GM23338 (cell line): Measurements from ENCODE around the gene IQCK. TPM values are rescaled to one million over a fixed set of nuclear protein-coding genes. Genes with fewer than 3 reads are reported as not detected.

Experiments used
- ATAC-seq: fragments of 200-7000 bp; cut with Tn5 transposase; 3 replicates; pipeline ENCODE4 v1.9.1; 2020
- DNase-seq: peaks from one replicate; pipeline ENCODE4 v3.0.0-alpha.2; 2015; ENCODE audit warnings: low spot score
- H2AFZ ChIP-seq: fragments of 200-600 bp; sonication (generic); 2 replicates; pipeline ENCODE4 v1.8.0; 2016; ENCODE audit warnings: antibody characterized with exemption, mild to moderate bottlenecking, moderate library complexity
- H3F3A ChIP-seq: fragments of 200-600 bp; sonication (generic); replicated peaks from 2 replicates; pipeline ENCODE4 v1.8.0; 2017; ENCODE audit warnings: antibody characterized with exemption, mixed run types, low read depth
- H3K27ac ChIP-seq: fragments of 200-600 bp; sonication (generic); 2 replicates; pipeline ENCODE4 v1.6.1; 2016; ENCODE audit warnings: low read depth
- H3K27me3 ChIP-seq: fragments of 200-600 bp; sonication (generic); 2 replicates; pipeline ENCODE4 v1.8.0; 2016; ENCODE audit warnings: mild to moderate bottlenecking, mixed run types, moderate library complexity; ENCODE audit not compliant: insufficient read depth
- H3K36me3 ChIP-seq: fragments of 200-600 bp; sonication (generic); 2 replicates; pipeline ENCODE4 v1.8.0; 2016; ENCODE audit warnings: mild to moderate bottlenecking; ENCODE audit not compliant: insufficient read depth
- H3K4me1 ChIP-seq: fragments of 200-600 bp; sonication (generic); 2 replicates; pipeline ENCODE4 v1.8.0; 2016; ENCODE audit warnings: mild to moderate bottlenecking, moderate library complexity; ENCODE audit not compliant: insufficient read depth
- H3K4me2 ChIP-seq: fragments of 200-600 bp; sonication (generic); 2 replicates; pipeline ENCODE4 v1.7.1; 2017; ENCODE audit warnings: mixed run types
- H3K4me3 ChIP-seq: fragments of 200-600 bp; sonication (generic); 2 replicates; pipeline ENCODE4 v1.6.1; 2016; ENCODE audit warnings: mixed run types
- H3K79me2 ChIP-seq: fragments of 200-600 bp; sonication (generic); replicated peaks from 2 replicates; pipeline ENCODE4 v1.8.0; 2017; ENCODE audit warnings: mild to moderate bottlenecking; ENCODE audit not compliant: insufficient read depth
- H3K9me2 ChIP-seq: fragments of 200-600 bp; sonication (generic); 2 replicates; pipeline ENCODE4 v1.8.0; 2017; ENCODE audit not compliant: insufficient read depth
- H4K20me1 ChIP-seq: fragments of 200-600 bp; sonication (generic); replicated peaks from 2 replicates; pipeline ENCODE4 v1.8.0; 2017; ENCODE audit warnings: mild to moderate bottlenecking; ENCODE audit not compliant: insufficient read depth
- H3K27ac Mint-ChIP-seq: 2 replicates; pipeline ENCODE4 v1.8.0; 2020; ENCODE audit warnings: inconsistent platforms, mild to moderate bottlenecking, moderate library complexity, mixed read lengths
- H3K27me3 Mint-ChIP-seq: 3 replicates; pipeline ENCODE4 v1.8.0; 2022; ENCODE audit warnings: low read depth, mild to moderate bottlenecking, moderate library complexity, mixed read lengths, inconsistent platforms; ENCODE audit not compliant: insufficient read depth, poor library complexity
- H3K36me3 Mint-ChIP-seq: 3 replicates; pipeline ENCODE4 v1.8.0; 2021; ENCODE audit warnings: low read depth, mild to moderate bottlenecking, inconsistent platforms, moderate library complexity, mixed read lengths
- H3K4me1 Mint-ChIP-seq: 3 replicates; pipeline ENCODE4 v1.8.0; 2020; ENCODE audit warnings: mild to moderate bottlenecking, inconsistent platforms, mixed read lengths
- H3K4me3 Mint-ChIP-seq: 3 replicates; pipeline ENCODE4 v1.8.0; 2021; ENCODE audit warnings: moderate library complexity, mild to moderate bottlenecking, inconsistent platforms, mixed read lengths
- H3K9me3 Mint-ChIP-seq: 3 replicates; pipeline ENCODE4 v1.8.0; 2020; ENCODE audit warnings: moderate library complexity, mild to moderate bottlenecking, inconsistent platforms, mixed read lengths
- NANOG ChIP-seq: IDR thresholded peaks from 2 replicates; pipeline ENCODE4 v1.6.1; 2016; ENCODE audit warnings: antibody characterized with exemption, borderline replicate concordance
- POLR2AphosphoS5 ChIP-seq: IDR thresholded peaks from 2 replicates; pipeline ENCODE4 v1.6.1; 2016; ENCODE audit warnings: antibody characterized with exemption, low read depth
- REST ChIP-seq: IDR thresholded peaks from one replicate; pipeline ENCODE4 v1.6.1; 2018; ENCODE audit warnings: antibody characterized with exemption; ENCODE audit not compliant: unreplicated experiment
- STAT1 ChIP-seq: IDR thresholded peaks from one replicate; pipeline ENCODE4 v1.6.1; 2016; ENCODE audit warnings: antibody characterized with exemption; ENCODE audit not compliant: unreplicated experiment
- polyA plus RNA-seq: library from polyadenylated mRNA; unstranded; fragments of >200 nt; fragmentation: Nextera tagmentation; extraction: Ambion mirVana; gene quantifications from 2 replicates; pipeline ENCODE4 v1.2.1, GENCODE V29; 2016
- total RNA-seq: library from RNA; depleted of rRNA; stranded (reverse); fragments of >200 nt; shearing (Covaris generic); gene quantifications from 2 replicates; pipeline ENCODE4 v1.2.3, GENCODE V29; 2014
- TF ChIP-seq, protein P1 (sequence below): fragments of 250-450 bp; sonication (Bioruptor Pico); IDR thresholded peaks from 2 replicates; pipeline ENCODE4 v1.5.0; 2020; ENCODE audit warnings: mild to moderate bottlenecking, moderate library complexity

IQCK gene
- total and polyA plus RNA-seq, 2 experiments from 2014 or later, result 7.6 to 10.0 TPM

DNA sequence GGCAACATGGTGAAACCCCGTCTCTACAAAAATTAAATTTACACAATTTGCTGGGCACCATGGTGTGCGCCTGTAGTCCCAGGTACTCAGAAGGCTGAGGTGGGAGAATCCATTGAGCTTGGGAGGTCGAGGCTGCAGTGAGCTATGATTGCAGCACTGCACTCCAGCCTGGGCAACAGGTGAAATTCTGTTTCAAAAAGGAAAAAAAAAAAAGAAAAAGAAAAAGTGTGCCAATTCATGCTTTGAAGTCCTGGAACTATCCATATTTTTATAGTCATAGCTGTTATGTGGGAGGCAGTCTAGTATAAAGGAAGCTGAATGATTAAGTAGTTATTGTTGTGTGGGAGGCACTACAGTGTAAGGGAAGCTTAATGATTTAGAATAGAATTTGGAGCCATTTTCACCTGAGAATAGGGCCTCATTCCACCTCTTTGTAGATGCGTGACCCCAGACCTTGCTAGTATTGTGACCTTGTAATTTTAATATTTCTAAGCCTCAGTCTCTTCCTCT lies 31.6 kb downstream of the IQCK start:
- no peaks in the 10 kb centered on the region for H3K9me3 Mint-ChIP-seq
- Histone ChIP-seq H3K27me3 (no peaks in the 10 kb centered on the region), H2AFZ (no peak overlapping the region), H4K20me1 (no peaks in the 10 kb centered on the region), H3K4me2 (no peak overlapping the region), H3K79me2 (no peaks in the 10 kb centered on the region), H3F3A (no peaks in the 10 kb centered on the region), H3K27ac (no peak overlapping the region), H3K36me3 (no peaks in the 10 kb centered on the region), H3K4me3 (no peak overlapping the region), H3K9me2 (no peaks in the 10 kb centered on the region), H3K4me1 (no peaks in the 10 kb centered on the region; the same call in 1 of the 2 replicates)
- no peaks in the 10 kb centered on the region for H3K36me3 Mint-ChIP-seq
- no peaks in the 10 kb centered on the region for H3K27me3 Mint-ChIP-seq
- DNase-seq, result no peak
- H3K4me3 Mint-ChIP-seq, result no peak overlapping the region
- peak overlapping the region; percentile 31; the same call in 1 of the 2 replicates for H3K27ac Mint-ChIP-seq
- TF ChIP-seq STAT1, result no peak
- TF ChIP-seq POLR2AphosphoS5, result no peak
- no peak for TF ChIP-seq NANOG
- TF ChIP-seq REST, result no peak
- TF ChIP-seq, protein P1, sequence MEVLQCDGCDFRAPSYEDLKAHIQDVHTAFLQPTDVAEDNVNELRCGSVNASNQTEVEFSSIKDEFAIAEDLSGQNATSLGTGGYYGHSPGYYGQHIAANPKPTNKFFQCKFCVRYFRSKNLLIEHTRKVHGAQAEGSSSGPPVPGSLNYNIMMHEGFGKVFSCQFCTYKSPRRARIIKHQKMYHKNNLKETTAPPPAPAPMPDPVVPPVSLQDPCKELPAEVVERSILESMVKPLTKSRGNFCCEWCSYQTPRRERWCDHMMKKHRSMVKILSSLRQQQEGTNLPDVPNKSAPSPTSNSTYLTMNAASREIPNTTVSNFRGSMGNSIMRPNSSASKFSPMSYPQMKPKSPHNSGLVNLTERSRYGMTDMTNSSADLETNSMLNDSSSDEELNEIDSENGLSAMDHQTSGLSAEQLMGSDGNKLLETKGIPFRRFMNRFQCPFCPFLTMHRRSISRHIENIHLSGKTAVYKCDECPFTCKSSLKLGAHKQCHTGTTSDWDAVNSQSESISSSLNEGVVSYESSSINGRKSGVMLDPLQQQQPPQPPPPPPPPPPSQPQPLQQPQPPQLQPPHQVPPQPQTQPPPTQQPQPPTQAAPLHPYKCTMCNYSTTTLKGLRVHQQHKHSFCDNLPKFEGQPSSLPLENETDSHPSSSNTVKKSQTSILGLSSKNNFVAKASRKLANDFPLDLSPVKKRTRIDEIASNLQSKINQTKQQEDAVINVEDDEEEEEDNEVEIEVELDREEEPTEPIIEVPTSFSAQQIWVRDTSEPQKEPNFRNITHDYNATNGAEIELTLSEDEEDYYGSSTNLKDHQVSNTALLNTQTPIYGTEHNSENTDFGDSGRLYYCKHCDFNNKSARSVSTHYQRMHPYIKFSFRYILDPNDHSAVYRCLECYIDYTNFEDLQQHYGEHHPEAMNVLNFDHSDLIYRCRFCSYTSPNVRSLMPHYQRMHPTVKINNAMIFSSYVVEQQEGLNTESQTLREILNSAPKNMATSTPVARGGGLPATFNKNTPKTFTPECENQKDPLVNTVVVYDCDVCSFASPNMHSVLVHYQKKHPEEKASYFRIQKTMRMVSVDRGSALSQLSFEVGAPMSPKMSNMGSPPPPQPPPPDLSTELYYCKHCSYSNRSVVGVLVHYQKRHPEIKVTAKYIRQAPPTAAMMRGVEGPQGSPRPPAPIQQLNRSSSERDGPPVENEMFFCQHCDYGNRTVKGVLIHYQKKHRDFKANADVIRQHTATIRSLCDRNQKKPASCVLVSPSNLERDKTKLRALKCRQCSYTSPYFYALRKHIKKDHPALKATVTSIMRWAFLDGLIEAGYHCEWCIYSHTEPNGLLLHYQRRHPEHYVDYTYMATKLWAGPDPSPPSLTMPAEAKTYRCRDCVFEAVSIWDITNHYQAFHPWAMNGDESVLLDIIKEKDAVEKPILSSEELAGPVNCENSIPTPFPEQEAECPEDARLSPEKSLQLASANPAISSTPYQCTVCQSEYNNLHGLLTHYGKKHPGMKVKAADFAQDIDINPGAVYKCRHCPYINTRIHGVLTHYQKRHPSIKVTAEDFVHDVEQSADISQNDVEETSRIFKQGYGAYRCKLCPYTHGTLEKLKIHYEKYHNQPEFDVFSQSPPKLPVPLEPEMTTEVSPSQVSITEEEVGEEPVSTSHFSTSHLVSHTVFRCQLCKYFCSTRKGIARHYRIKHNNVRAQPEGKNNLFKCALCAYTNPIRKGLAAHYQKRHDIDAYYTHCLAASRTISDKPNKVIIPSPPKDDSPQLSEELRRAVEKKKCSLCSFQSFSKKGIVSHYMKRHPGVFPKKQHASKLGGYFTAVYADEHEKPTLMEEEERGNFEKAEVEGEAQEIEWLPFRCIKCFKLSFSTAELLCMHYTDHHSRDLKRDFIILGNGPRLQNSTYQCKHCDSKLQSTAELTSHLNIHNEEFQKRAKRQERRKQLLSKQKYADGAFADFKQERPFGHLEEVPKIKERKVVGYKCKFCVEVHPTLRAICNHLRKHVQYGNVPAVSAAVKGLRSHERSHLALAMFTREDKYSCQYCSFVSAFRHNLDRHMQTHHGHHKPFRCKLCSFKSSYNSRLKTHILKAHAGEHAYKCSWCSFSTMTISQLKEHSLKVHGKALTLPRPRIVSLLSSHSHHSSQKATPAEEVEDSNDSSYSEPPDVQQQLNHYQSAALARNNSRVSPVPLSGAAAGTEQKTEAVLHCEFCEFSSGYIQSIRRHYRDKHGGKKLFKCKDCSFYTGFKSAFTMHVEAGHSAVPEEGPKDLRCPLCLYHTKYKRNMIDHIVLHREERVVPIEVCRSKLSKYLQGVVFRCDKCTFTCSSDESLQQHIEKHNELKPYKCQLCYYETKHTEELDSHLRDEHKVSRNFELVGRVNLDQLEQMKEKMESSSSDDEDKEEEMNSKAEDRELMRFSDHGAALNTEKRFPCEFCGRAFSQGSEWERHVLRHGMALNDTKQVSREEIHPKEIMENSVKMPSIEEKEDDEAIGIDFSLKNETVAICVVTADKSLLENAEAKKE (CRISPR knock-in tag), result no peak
- no peak for ATAC-seq
- no peaks in the 10 kb centered on the region for H3K4me1 Mint-ChIP-seq
